ENCODE measurements around the gene TMEM86A. TPM values are rescaled to one million over a fixed set of nuclear protein-coding genes. Genes with fewer than 3 reads are reported as not detected.

TMEM86A gene
- total and polyA plus RNA-seq, 8 donors = 0.76 to 7.5 (median 2.2) TPM; not detected in 1

GRCh38 chr11:18730020-18730419, 31.4 kb downstream of the TMEM86A start:
- no peak overlapping the region for H3K4me3 ChIP-seq
- no peak for DNase-seq
- H3K36me3 ChIP-seq = no peaks in the 10 kb centered on the region
- no peaks in the 10 kb centered on the region for H3K27me3 ChIP-seq
- intact Hi-C loops (cut with DNase I; ENCODE audit: low total_unique reads) = loop anchor here (10.0 kb wide), 1 partner anchor 615 kb away; no protein-coding TSS in a partner anchor
- H3K27ac ChIP-seq = no peak overlapping the region
- no peaks in the 10 kb centered on the region for H3K9me3 ChIP-seq
- WGBS, 5 donors = 88 to 93% (median 91%) methylated on average over 9 of the region's 9 CpGs
- TF ChIP-seq CTCF (IDR thresholded peaks at IDR 0.05) = no peak
- TF ChIP-seq POLR2AphosphoS5 (IDR thresholded peaks at IDR 0.05) = no peak
- no peak for TF ChIP-seq EP300 (IDR thresholded peaks at IDR 0.05)
- TF ChIP-seq POLR2A (IDR thresholded peaks at IDR 0.05) = no peak
- H3K4me1 ChIP-seq = peaks cover 0 to 6% (median 5%) of the 10 kb centered on the region in 4 donors

GRCh38 chr11:18731441-18731840, 32.9 kb downstream of the TMEM86A start:
- Histone ChIP-seq H3K36me3 (no peaks in the 10 kb centered on the region), H3K27ac (no peak overlapping the region), H3K27me3 (peaks cover 0 to 7% (median 0%) of the 10 kb centered on the region in 3 donors), H3K9me3 (no peaks in the 10 kb centered on the region), H3K4me3 (no peak overlapping the region), H3K4me1 (peaks cover 0 to 6% (median 5%) of the 10 kb centered on the region in 4 donors)
- 78 to 97% (median 90%) methylated on average over 2 of the region's 2 CpGs for WGBS, 5 donors
- TF ChIP-seq CTCF (IDR thresholded peaks at IDR 0.05) (no peak), POLR2A (IDR thresholded peaks at IDR 0.05) (no peak), POLR2AphosphoS5 (IDR thresholded peaks at IDR 0.05) (no peak), EP300 (IDR thresholded peaks at IDR 0.05) (no peak)
- intact Hi-C loops (cut with DNase I; ENCODE audit: low total_unique reads) = loop anchor here (10.0 kb wide), 1 partner anchor 617 kb away; no protein-coding TSS in a partner anchor
- DNase-seq = no peak

- no peak overlapping the region for H3K27ac ChIP-seq
- no peak overlapping the region for H3K4me3 ChIP-seq
- intact Hi-C loops (cut with DNase I; ENCODE audit: low total_unique reads) = loop anchor here (10.0 kb wide), 1 partner anchor 617 kb away; no protein-coding TSS in a partner anchor
- WGBS, 5 donors = 66 to 77% (median 76%) methylated on average over 11 of the region's 11 CpGs
- H3K9me3 ChIP-seq = no peaks in the 10 kb centered on the region
- peaks cover 0 to 6% (median 5%) of the 10 kb centered on the region in 4 donors for H3K4me1 ChIP-seq
- H3K36me3 ChIP-seq = no peaks in the 10 kb centered on the region
- TF ChIP-seq POLR2AphosphoS5 (IDR thresholded peaks at IDR 0.05) (no peak), POLR2A (IDR thresholded peaks at IDR 0.05) (no peak), CTCF (IDR thresholded peaks at IDR 0.05) (peak in 6 of 7 experiments; percentile 79 to 98 (median 93))
- peaks cover 0 to 12% (median 0%) of the 10 kb centered on the region in 3 donors for H3K27me3 ChIP-seq
- peak; percentile 63 to 80 for DNase-seq
Measured at GRCh38 chr11:18731949-18732821, 33.6 kb downstream of the TMEM86A start.

GRCh38 chr11:18733202-18733601, 34.6 kb downstream of the TMEM86A start:
- Histone ChIP-seq H3K9me3 (no peaks in the 10 kb centered on the region), H3K4me3 (no peak overlapping the region), H3K27ac (no peak overlapping the region), H3K36me3 (no peaks in the 10 kb centered on the region), H3K4me1 (no peaks in the 10 kb centered on the region), H3K27me3 (peaks cover 0 to 12% (median 0%) of the 10 kb centered on the region in 3 donors)
- intact Hi-C loops (cut with DNase I; ENCODE audit: low total_unique reads) = loop anchor here (10.0 kb wide), 1 partner anchor 618 kb away; no protein-coding TSS in a partner anchor
- WGBS, 5 donors = 84 to 89% (median 89%) methylated on average over 12 to 16 of the region's 16 CpGs
- no peak for DNase-seq
- TF ChIP-seq POLR2AphosphoS5 (IDR thresholded peaks at IDR 0.05) (no peak), EP300 (IDR thresholded peaks at IDR 0.05) (no peak), POLR2A (IDR thresholded peaks at IDR 0.05) (no peak), CTCF (IDR thresholded peaks at IDR 0.05) (no peak)
